Caco-2 (cell line): Measurements from ENCODE around the gene CTNND2. TPM values are rescaled to one million over a fixed set of nuclear protein-coding genes. Genes with fewer than 3 reads are reported as not detected.

ENCODE experiments used
- BruUV-seq: library from RNA; stranded (reverse); fragments of 400-500 nt; replicated peaks from 2 replicates; lab custom pipeline; 2021; lab: Mats Ljungman, UMichigan
- CTCF ChIA-PET: fragments of 300-600 bp; sonication (Branson Sonifier 250); formaldehyde crosslinking; loops from one replicate; lab custom pipeline; 2022; ENCODE audit warnings: antibody characterized with exemption; lab: Charles Lee
- POLR2A ChIA-PET: fragments of 300-600 bp; sonication (Branson Sonifier 250); formaldehyde crosslinking; loops from one replicate; lab custom pipeline; 2022; ENCODE audit warnings: antibody characterized with exemption; lab: Charles Lee
- DNase-seq, 2 experiments: peaks; one replicate each; pipeline versions ENCODE4 v3.0.0 to v3.0.0-alpha.2; 2020 to 2022
- H3K27me3 ChIP-seq: replicated peaks from 2 replicates; pipeline ENCODE4 v1.6.0; 2011; ENCODE audit warnings: low read length; ENCODE audit not compliant: control insufficient read depth, insufficient read depth
- H3K36me3 ChIP-seq: 2 replicates; pipeline ENCODE4 v1.5.1; 2011; ENCODE audit warnings: low read length; ENCODE audit not compliant: control insufficient read depth, insufficient read depth
- H3K4me1 ChIP-seq: fragments of 250-450 bp; sonication (Bioruptor Pico); 2 replicates; pipeline ENCODE4 v1.5.1; 2020; ENCODE audit warnings: mild to moderate bottlenecking
- H3K4me3 ChIP-seq: 2 replicates; pipeline ENCODE4 v1.5.1; 2011; ENCODE audit warnings: low read depth, mild to moderate bottlenecking, control low read depth, low read length
- H3K9me3 ChIP-seq: fragments of 250-450 bp; sonication (Bioruptor Pico); 2 replicates; pipeline ENCODE4 v1.5.1; 2020; ENCODE audit warnings: mild to moderate bottlenecking, moderate library complexity
- H3K27ac Mint-ChIP-seq: one replicate; pipeline ENCODE4 v1.8.0; 2022; ENCODE audit warnings: mixed read lengths; ENCODE audit not compliant: unreplicated experiment
- H3K27me3 Mint-ChIP-seq: one replicate; pipeline ENCODE4 v1.8.0; 2022; ENCODE audit warnings: mixed read lengths; ENCODE audit not compliant: insufficient read depth, unreplicated experiment
- H3K36me3 Mint-ChIP-seq: one replicate; pipeline ENCODE4 v1.8.0; 2022; ENCODE audit warnings: mild to moderate bottlenecking, mixed read lengths; ENCODE audit not compliant: insufficient read depth, unreplicated experiment
- H3K4me1 Mint-ChIP-seq: one replicate; pipeline ENCODE4 v1.8.0; 2022; ENCODE audit warnings: low read depth, mixed read lengths; ENCODE audit not compliant: unreplicated experiment
- H3K4me3 Mint-ChIP-seq: one replicate; pipeline ENCODE4 v1.8.0; 2022; ENCODE audit warnings: mild to moderate bottlenecking, moderate library complexity, mixed read lengths; ENCODE audit not compliant: unreplicated experiment
- H3K9me3 Mint-ChIP-seq: one replicate; pipeline ENCODE4 v1.8.0; 2022; ENCODE audit warnings: mixed read lengths; ENCODE audit not compliant: unreplicated experiment
- CTCF ChIP-seq, 2 experiments: fragments of 200-600 bp in 1 of 2; IDR thresholded peaks; 1 replicate in 1 of 2; 2 replicates in 1 of 2; pipeline versions ENCODE4 v1.5.1 to v1.8.0; 2011 to 2022; ENCODE audit warnings: antibody characterized with exemption in 1 of 2, control low read depth in 1 of 2, inconsistent platforms in 1 of 2, low read depth in 1 of 2, low read length in 1 of 2, mild to moderate bottlenecking in 1 of 2, moderate library complexity in 1 of 2; ENCODE audit not compliant: insufficient read depth in 1 of 2, severe bottlenecking in 1 of 2, unreplicated experiment in 1 of 2
- intact Hi-C: fragments of 100-400 bp; cut with micrococcal nuclease; formaldehyde crosslinking; loops from one replicate; pipeline ENCODE4 v1.10.0; 2022; ENCODE audit not compliant: unreplicated experiment
- total RNA-seq: library from RNA; stranded (reverse); gene quantifications from 2 replicates; pipeline ENCODE4 v1.2.3, GENCODE V29; 2022

Gene CTNND2
- total RNA-seq, 1 experiment from 2014 or later: 0.32 TPM

GRCh38 chr5:11483630-11484029 is 420.6 kb downstream of the CTNND2 start:
- Histone ChIP-seq H3K27me3 (no peaks in the 10 kb centered on the region), H3K36me3 (no peaks in the 10 kb centered on the region), H3K9me3 (no peaks in the 10 kb centered on the region), H3K4me1 (no peaks in the 10 kb centered on the region), H3K4me3 (no peak overlapping the region)
- Mint-ChIP-seq H3K4me1 (no peaks in the 10 kb centered on the region), H3K27ac (no peak overlapping the region), H3K27me3 (no peaks in the 10 kb centered on the region), H3K9me3 (peaks cover 9% of the 10 kb centered on the region), H3K36me3 (no peaks in the 10 kb centered on the region), H3K4me3 (no peak overlapping the region)
- POLR2A ChIA-PET: no interaction called here
- no TSS peak for BruUV-seq
- CTCF ChIA-PET: no interaction called here
- intact Hi-C loops: no loop called here
- no peak for DNase-seq
- TF ChIP-seq CTCF (IDR thresholded peaks at IDR 0.05; ENCODE audit: insufficient read depth in 1 of 2, low read depth in 1 of 2, low read length in 1 of 2, severe bottlenecking in 1 of 2, unreplicated experiment in 1 of 2): no peak

- ChIA-PET POLR2A (no interaction called here), CTCF (no interaction called here)
- Mint-ChIP-seq H3K36me3 (no peaks in the 10 kb centered on the region), H3K4me3 (no peak overlapping the region), H3K9me3 (peaks cover 9% of the 10 kb centered on the region), H3K27ac (peak overlapping the region; percentile 29), H3K4me1 (no peaks in the 10 kb centered on the region), H3K27me3 (no peaks in the 10 kb centered on the region)
- no peak for DNase-seq
- Histone ChIP-seq H3K27me3 (no peaks in the 10 kb centered on the region), H3K9me3 (no peaks in the 10 kb centered on the region), H3K4me3 (no peak overlapping the region), H3K36me3 (no peaks in the 10 kb centered on the region), H3K4me1 (no peaks in the 10 kb centered on the region)
- intact Hi-C loops: no loop called here
- no peak for TF ChIP-seq CTCF (IDR thresholded peaks at IDR 0.05; ENCODE audit: insufficient read depth in 1 of 2, low read depth in 1 of 2, low read length in 1 of 2, severe bottlenecking in 1 of 2, unreplicated experiment in 1 of 2)
- BruUV-seq: no TSS peak
Observed at GRCh38 chr5:11482011-11482410, 422.2 kb downstream of the CTNND2 start.

DNA sequence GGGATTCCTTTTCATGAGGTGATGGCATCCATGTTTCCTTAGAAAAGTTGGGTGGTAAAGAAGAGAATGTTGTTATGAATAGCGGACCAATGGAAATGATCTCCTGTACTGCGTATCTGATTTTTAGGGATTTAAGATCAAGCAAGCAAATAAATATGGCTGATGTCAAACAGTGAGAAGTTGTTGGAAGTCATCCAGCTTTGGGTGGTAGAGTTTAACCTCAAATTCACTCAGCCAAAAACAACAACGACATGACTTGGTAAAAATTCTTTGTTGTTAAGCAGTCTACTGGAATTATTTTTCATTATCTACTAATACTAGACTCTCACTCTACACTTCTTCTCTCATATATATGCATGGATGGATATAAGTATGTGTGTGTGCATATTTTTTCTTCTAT is 426.5 kb downstream of the CTNND2 start:
- H3K4me1 ChIP-seq: no peaks in the 10 kb centered on the region
- Mint-ChIP-seq H3K4me1 (no peaks in the 10 kb centered on the region), H3K4me3 (no peak overlapping the region), H3K9me3 (peaks cover 9% of the 10 kb centered on the region), H3K36me3 (no peaks in the 10 kb centered on the region), H3K27me3 (no peaks in the 10 kb centered on the region), H3K27ac (no peak overlapping the region)
- no peak for DNase-seq
- ChIA-PET CTCF (no interaction called here), POLR2A (no interaction called here)
- H3K27me3 ChIP-seq: no peaks in the 10 kb centered on the region
- TF ChIP-seq CTCF (IDR thresholded peaks at IDR 0.05; ENCODE audit: insufficient read depth in 1 of 2, low read depth in 1 of 2, low read length in 1 of 2, severe bottlenecking in 1 of 2, unreplicated experiment in 1 of 2): no peak
- no peaks in the 10 kb centered on the region for H3K36me3 ChIP-seq
- no peaks in the 10 kb centered on the region for H3K9me3 ChIP-seq
- H3K4me3 ChIP-seq: no peak overlapping the region
- intact Hi-C loops: no loop called here
- no TSS peak for BruUV-seq
